ENCODE data around the gene ANTXR1. TPM values are rescaled to one million over a fixed set of nuclear protein-coding genes. Genes with fewer than 3 reads are reported as not detected.
A peak's percentile ranks its signal among the peaks of the same experiment; 100 is the strongest.

The ANTXR1 gene
- total and polyA plus RNA-seq, 2 of the 8 experiments (the other 6 are each of a cell fraction or from before 2014, with no cell fraction given), result 15.8 to 44.3 TPM

- DNase-seq (ENCODE audit: low read depth in 1 of 2, low spot score in 2 of 2) (peak; percentile 93 to 98), FAIRE-seq (peak; percentile 13)
- Histone ChIP-seq H2AK5ac (ENCODE audit: low read depth, low read length) (no peak overlapping the region; the same call in 1 of the 2 replicates), H3K79me1 (ENCODE audit: low read depth, low read length) (no peaks in the 10 kb centered on the region), H3K23me2 (ENCODE audit: low read depth, low read length) (no peaks in the 10 kb centered on the region), H3K9ac (replicated peaks in 1 of 4; ENCODE audit: extremely low read depth in 1 of 4, low read depth in 3 of 4, low read length in 3 of 4) (peak overlapping the region in 3 of 4 experiments; percentile 40 to 72 (median 55); a peak in 5 of 7 replicates), H3K9me3 (ENCODE audit: insufficient read depth in 2 of 2, low read depth in 1 of 2, low read length in 1 of 2) (no peaks in the 10 kb centered on the region), H4K91ac (replicated peaks; ENCODE audit: insufficient read length, low read length) (peak overlapping the region; percentile 17), H2BK5ac (ENCODE audit: low read depth, low read length) (peak overlapping the region; percentile 88), H3K23ac (ENCODE audit: insufficient read length) (no peak overlapping the region), H4K5ac (ENCODE audit: insufficient read length, low read depth, low read length) (peak overlapping the region; percentile 13), H4K8ac (ENCODE audit: extremely low read depth, insufficient read depth, low read length) (peak overlapping the region; percentile 26; the same call in 1 of the 2 replicates), H4K20me1 (replicated peaks in 1 of 2; ENCODE audit: control insufficient read depth in 1 of 2, insufficient read depth in 2 of 2, low read length in 2 of 2) (no peaks in the 10 kb centered on the region), H3K27ac (ENCODE audit: low read depth, low read length) (peak overlapping the region; percentile 87), H3K4me1 (replicated peaks in 1 of 4; ENCODE audit: control insufficient read depth in 3 of 4, insufficient read depth in 4 of 4, low read length in 3 of 4) (peaks cover 8 to 21% (median 14%) of the 10 kb centered on the region in 4 experiments), H3K4ac (replicated peaks; ENCODE audit: insufficient read length, low read depth, low read length) (no peak overlapping the region), H3K36me3 (ENCODE audit: control insufficient read depth in 2 of 4, insufficient read depth in 4 of 4, low read length in 3 of 4) (no peaks in the 10 kb centered on the region; a peak in 1 of 8 replicates), H2BK20ac (ENCODE audit: low read length) (no peak overlapping the region; the same call in 1 of the 2 replicates), H3K4me3 (ENCODE audit: extremely low read depth in 1 of 4, insufficient read depth in 2 of 4, low read depth in 3 of 4, low read length in 4 of 4) (peak overlapping the region in 3 of 4 experiments; percentile 9 to 47 (median 20); a peak in 3 of 8 replicates), H2BK12ac (ENCODE audit: low read depth, low read length) (peak overlapping the region; percentile 76; the same call in 1 of the 2 replicates), H3K4me2 (ENCODE audit: insufficient read depth in 1 of 2, low read depth in 2 of 2, low read length in 2 of 2) (peak overlapping the region; percentile 51 to 74), H3K27me3 (replicated peaks in 1 of 4; ENCODE audit: control insufficient read depth in 3 of 4, extremely low read depth in 1 of 4, insufficient read depth in 3 of 4, low read length in 3 of 4) (no peaks in the 10 kb centered on the region), H3K56ac (replicated peaks; ENCODE audit: insufficient read length, low read depth, low read length) (no peak overlapping the region), H3K18ac (ENCODE audit: extremely low read depth, low read length) (peak overlapping the region; percentile 84), H3K79me2 (ENCODE audit: control insufficient read depth in 1 of 2, insufficient read depth in 2 of 2, low read length in 2 of 2) (no peaks in the 10 kb centered on the region), H2BK120ac (replicated peaks; ENCODE audit: low read depth, low read length) (peak overlapping the region; percentile 8), H3K14ac (ENCODE audit: insufficient read length) (no peak overlapping the region), H2AFZ (ENCODE audit: low read length) (peak overlapping the region; percentile 72; the same call in 1 of the 2 replicates), H2BK15ac (ENCODE audit: low read length) (no peak overlapping the region)
- CTCF ChIA-PET (ENCODE audit: partially characterized antibody), result interaction anchor here (0.9 to 3.1 kb wide), 8 partner anchors 9 to 273 kb away, joined by 3 to 15 read pairs (median 3); no protein-coding TSS in a partner anchor
- POLR2A ChIA-PET (ENCODE audit: partially characterized antibody), result interaction anchor here (0.7 to 1.5 kb wide), 5 partner anchors 11 to 53 kb away, joined by 3 to 11 read pairs (median 4); no protein-coding TSS in a partner anchor
- 12% methylated on average over 19 of the region's 20 CpGs; no CpG with 5 or more reads in 1 of the 2 experiments for WGBS, 2 experiments (ENCODE audit: extremely low coverage in 1 of 2, insufficient coverage in 1 of 2, insufficient read length in 1 of 2, insufficient replicate concordance in 2 of 2, low coverage in 1 of 2, low lambda C conversion rate in 2 of 2, missing lambda C conversion rate in 1 of 2)
- TF ChIP-seq CREB1 (IDR thresholded peaks at IDR 0.05), result peak; percentile 50; the same call in 1 of the 2 replicates
- no peak for TF ChIP-seq ZNF274 (IDR thresholded peaks at IDR 0.05; ENCODE audit: borderline replicate concordance, extremely low read depth, low read length)
- peak; percentile 90 for TF ChIP-seq POLR2A (IDR thresholded peaks at IDR 0.05; ENCODE audit: control extremely low read depth in 1 of 2, low read depth in 2 of 2, low read length in 2 of 2)
- TF ChIP-seq PHF8 (conservative IDR thresholded peaks at IDR 0.05; ENCODE audit: low read depth, low read length), result peak; percentile 35; the same call in 1 of the 2 replicates
- TF ChIP-seq GTF2F1 (IDR thresholded peaks at IDR 0.05; ENCODE audit: borderline replicate concordance, low read depth, low read length), result peak; percentile 57; the same call in 1 of the 2 replicates
- no peak for TF ChIP-seq KDM4A (IDR thresholded peaks at IDR 0.05; ENCODE audit: low read depth, low read length, severe bottlenecking)
- TF ChIP-seq HDAC6 (IDR thresholded peaks at IDR 0.05; ENCODE audit: low read depth, low read length), result no peak
- TF ChIP-seq CHD2 (IDR thresholded peaks at IDR 0.05; ENCODE audit: low read length), result no peak
- peak in 1 of 2 experiments; percentile 80; a peak in 1 of 4 replicates for TF ChIP-seq HDAC2 (IDR thresholded peaks at IDR 0.05; ENCODE audit: borderline replicate concordance in 1 of 2, low read depth in 2 of 2, low read length in 2 of 2)
- no peak for TF ChIP-seq RNF2 (IDR thresholded peaks at IDR 0.05; ENCODE audit: borderline replicate concordance, low read depth, low read length, missing control alignments, poor library complexity, severe bottlenecking)
Measured at GRCh38 chr2:69177785-69178636, 165.0 kb downstream of the ANTXR1 start.

All from H1 (cell line).